ENCODE measurements around the gene PRB4. TPM values are rescaled to one million over a fixed set of nuclear protein-coding genes. Genes with fewer than 3 reads are reported as not detected.

PRB4 gene
- total and polyA plus RNA-seq, 10 of the 15 experiments (the other 5 are each of a cell fraction or from before 2014, with no cell fraction given) = not detected

DNA sequence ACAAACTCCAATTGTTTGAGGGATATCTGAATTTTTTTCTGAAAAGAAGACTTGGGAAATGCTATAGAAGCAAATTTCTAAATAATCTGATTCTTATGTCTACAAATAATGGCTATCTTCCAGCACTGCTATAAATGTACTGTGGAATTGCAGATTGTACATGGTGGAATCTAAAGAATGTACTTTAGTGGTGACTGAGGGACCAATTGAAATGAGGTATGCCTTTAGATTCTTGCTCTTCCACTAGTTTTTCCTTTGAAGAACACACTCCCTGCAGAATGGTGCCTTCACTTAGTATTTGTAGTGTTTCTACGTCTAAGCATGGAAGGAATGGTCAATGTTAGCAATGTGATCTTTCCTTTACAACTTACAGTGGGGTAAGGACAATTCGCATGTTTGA is 11.7 kb upstream of the PRB4 start:
- H3K4me2 ChIP-seq (ENCODE audit: control insufficient read depth, insufficient read depth) = no peak overlapping the region
- H3K36me3 ChIP-seq (ENCODE audit: control insufficient read depth in 2 of 2, insufficient read depth in 2 of 2, low read length in 1 of 2) = no peaks in the 10 kb centered on the region
- TF ChIP-seq IRF4 (IDR thresholded peaks at IDR 0.05; ENCODE audit: low read depth, low read length) (no peak), SP1 (IDR thresholded peaks at IDR 0.05; ENCODE audit: low read depth, low read length) (no peak), RCOR1 (conservative IDR thresholded peaks at IDR 0.05; ENCODE audit: low read depth, low read length) (no peak), SMAD5 (IDR thresholded peaks at IDR 0.05; ENCODE audit: low read depth) (no peak), NFYA (IDR thresholded peaks at IDR 0.05; ENCODE audit: borderline replicate concordance, low read depth, low read length) (no peak), IKZF2 (IDR thresholded peaks at IDR 0.05) (no peak), EP300 (IDR thresholded peaks at IDR 0.05; ENCODE audit: borderline replicate concordance in 1 of 2, control insufficient read depth in 1 of 2, low read depth in 2 of 2, low read length in 2 of 2) (no peak), CBX5 (IDR thresholded peaks at IDR 0.05; ENCODE audit: low read depth) (no peak), KDM1A (IDR thresholded peaks at IDR 0.05; ENCODE audit: borderline replicate concordance) (no peak), HDAC6 (IDR thresholded peaks at IDR 0.05; ENCODE audit: unreplicated experiment) (no peak), GATAD2B (conservative IDR thresholded peaks at IDR 0.05; ENCODE audit: low read depth) (no peak)
- TF ChIP-seq, protein P1, sequence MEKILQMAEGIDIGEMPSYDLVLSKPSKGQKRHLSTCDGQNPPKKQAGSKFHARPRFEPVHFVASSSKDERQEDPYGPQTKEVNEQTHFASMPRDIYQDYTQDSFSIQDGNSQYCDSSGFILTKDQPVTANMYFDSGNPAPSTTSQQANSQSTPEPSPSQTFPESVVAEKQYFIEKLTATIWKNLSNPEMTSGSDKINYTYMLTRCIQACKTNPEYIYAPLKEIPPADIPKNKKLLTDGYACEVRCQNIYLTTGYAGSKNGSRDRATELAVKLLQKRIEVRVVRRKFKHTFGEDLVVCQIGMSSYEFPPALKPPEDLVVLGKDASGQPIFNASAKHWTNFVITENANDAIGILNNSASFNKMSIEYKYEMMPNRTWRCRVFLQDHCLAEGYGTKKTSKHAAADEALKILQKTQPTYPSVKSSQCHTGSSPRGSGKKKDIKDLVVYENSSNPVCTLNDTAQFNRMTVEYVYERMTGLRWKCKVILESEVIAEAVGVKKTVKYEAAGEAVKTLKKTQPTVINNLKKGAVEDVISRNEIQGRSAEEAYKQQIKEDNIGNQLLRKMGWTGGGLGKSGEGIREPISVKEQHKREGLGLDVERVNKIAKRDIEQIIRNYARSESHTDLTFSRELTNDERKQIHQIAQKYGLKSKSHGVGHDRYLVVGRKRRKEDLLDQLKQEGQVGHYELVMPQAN (conservative IDR thresholded peaks at IDR 0.05) = no peak
- TF ChIP-seq, protein P2, sequence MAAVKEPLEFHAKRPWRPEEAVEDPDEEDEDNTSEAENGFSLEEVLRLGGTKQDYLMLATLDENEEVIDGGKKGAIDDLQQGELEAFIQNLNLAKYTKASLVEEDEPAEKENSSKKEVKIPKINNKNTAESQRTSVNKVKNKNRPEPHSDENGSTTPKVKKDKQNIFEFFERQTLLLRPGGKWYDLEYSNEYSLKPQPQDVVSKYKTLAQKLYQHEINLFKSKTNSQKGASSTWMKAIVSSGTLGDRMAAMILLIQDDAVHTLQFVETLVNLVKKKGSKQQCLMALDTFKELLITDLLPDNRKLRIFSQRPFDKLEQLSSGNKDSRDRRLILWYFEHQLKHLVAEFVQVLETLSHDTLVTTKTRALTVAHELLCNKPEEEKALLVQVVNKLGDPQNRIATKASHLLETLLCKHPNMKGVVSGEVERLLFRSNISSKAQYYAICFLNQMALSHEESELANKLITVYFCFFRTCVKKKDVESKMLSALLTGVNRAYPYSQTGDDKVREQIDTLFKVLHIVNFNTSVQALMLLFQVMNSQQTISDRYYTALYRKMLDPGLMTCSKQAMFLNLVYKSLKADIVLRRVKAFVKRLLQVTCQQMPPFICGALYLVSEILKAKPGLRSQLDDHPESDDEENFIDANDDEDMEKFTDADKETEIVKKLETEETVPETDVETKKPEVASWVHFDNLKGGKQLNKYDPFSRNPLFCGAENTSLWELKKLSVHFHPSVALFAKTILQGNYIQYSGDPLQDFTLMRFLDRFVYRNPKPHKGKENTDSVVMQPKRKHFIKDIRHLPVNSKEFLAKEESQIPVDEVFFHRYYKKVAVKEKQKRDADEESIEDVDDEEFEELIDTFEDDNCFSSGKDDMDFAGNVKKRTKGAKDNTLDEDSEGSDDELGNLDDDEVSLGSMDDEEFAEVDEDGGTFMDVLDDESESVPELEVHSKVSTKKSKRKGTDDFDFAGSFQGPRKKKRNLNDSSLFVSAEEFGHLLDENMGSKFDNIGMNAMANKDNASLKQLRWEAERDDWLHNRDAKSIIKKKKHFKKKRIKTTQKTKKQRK (IDR thresholded peaks at IDR 0.05; ENCODE audit: low read depth, low read length) = no peak
- FAIRE-seq (no peak), DNase-seq (ENCODE audit: low read depth, low spot score) (no peak), ATAC-seq (no peak)
- H2AFZ ChIP-seq (ENCODE audit: control insufficient read depth, low read depth, low read length) = no peak overlapping the region
- SMC1A ChIA-PET (ENCODE audit: uncharacterized antibody, unreplicated experiment) = no interaction called here
- no peaks in the 10 kb centered on the region for H4K20me1 ChIP-seq (ENCODE audit: control insufficient read depth, insufficient read depth)
- intact Hi-C loops (cut with micrococcal nuclease; ENCODE audit: unreplicated experiment) = no loop called here
- RAD21 ChIA-PET (ENCODE audit: unreplicated experiment) = no interaction called here
- CTCF ChIA-PET = no interaction called here
- H3K9ac ChIP-seq (ENCODE audit: control insufficient read depth, insufficient read depth, low read length) = no peak overlapping the region
- H3K27ac ChIP-seq (ENCODE audit: control insufficient read depth, insufficient read depth) = no peak overlapping the region
- no peak overlapping the region for H3K4me3 ChIP-seq
- WGBS (ENCODE audit: insufficient coverage, insufficient replicate concordance, low lambda C conversion rate, missing lambda C conversion rate) = 49% methylated on average over 2 of the region's 2 CpGs
- no peaks in the 10 kb centered on the region for H3K9me3 ChIP-seq (replicated peaks; ENCODE audit: control insufficient read depth, insufficient read depth, low read length)
- H3K27me3 ChIP-seq (replicated peaks in 1 of 2; ENCODE audit: control insufficient read depth in 2 of 2, insufficient read depth in 2 of 2, low read length in 1 of 2) = no peaks in the 10 kb centered on the region
- BruUV-seq (replicated peaks) = no TSS peak
- H3K4me1 ChIP-seq (ENCODE audit: control insufficient read depth, insufficient read depth, low read length) = no peaks in the 10 kb centered on the region
- POLR2A ChIA-PET = no interaction called here
- H3K79me2 ChIP-seq (ENCODE audit: control insufficient read depth, insufficient read depth, low read length) = no peaks in the 10 kb centered on the region
- in situ Hi-C loops (cut with MboI) = no loop called here
